ENCODE measurements around the gene GPR39. TPM values are rescaled to one million over a fixed set of nuclear protein-coding genes. Genes with fewer than 3 reads are reported as not detected.

GPR39 gene
- total and polyA plus RNA-seq, 2 donors (not counting 1 experiment from before 2014, with no cell fraction given) = not detected

DNA sequence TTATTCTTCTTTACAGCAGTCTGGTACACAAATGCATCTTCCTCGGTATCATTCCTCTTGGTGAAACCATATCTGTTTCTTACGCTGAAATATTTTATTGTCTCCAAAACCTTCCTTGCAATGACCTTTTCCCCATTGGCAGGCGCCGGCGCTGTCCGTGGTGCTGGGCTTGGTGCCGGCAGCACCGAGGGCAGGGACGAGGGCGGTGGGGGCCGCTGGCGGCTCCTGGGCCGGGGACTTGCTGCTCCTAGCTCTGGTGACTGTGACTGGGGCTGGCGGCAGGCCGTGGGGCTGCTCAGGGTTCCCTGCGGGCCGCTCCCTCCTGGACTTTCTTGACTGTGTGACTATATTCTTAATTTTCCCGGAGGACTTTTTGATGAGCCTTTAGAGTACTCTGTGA is 72.5 kb downstream of the GPR39 start:
- DNase-seq = no peak
- CTCF ChIA-PET = no interaction called here
- WGBS (ENCODE audit: insufficient coverage) = 24% methylated on average over 18 of the region's 18 CpGs
- H3K4me1 ChIP-seq (ENCODE audit: control insufficient read depth in 2 of 2, insufficient read depth in 2 of 2, low read length in 2 of 2) = no peaks in the 10 kb centered on the region
- H3K4me3 Mint-ChIP-seq = no peak overlapping the region
- TF ChIP-seq, protein P1, sequence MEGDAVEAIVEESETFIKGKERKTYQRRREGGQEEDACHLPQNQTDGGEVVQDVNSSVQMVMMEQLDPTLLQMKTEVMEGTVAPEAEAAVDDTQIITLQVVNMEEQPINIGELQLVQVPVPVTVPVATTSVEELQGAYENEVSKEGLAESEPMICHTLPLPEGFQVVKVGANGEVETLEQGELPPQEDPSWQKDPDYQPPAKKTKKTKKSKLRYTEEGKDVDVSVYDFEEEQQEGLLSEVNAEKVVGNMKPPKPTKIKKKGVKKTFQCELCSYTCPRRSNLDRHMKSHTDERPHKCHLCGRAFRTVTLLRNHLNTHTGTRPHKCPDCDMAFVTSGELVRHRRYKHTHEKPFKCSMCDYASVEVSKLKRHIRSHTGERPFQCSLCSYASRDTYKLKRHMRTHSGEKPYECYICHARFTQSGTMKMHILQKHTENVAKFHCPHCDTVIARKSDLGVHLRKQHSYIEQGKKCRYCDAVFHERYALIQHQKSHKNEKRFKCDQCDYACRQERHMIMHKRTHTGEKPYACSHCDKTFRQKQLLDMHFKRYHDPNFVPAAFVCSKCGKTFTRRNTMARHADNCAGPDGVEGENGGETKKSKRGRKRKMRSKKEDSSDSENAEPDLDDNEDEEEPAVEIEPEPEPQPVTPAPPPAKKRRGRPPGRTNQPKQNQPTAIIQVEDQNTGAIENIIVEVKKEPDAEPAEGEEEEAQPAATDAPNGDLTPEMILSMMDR (IDR thresholded peaks at IDR 0.05) = no peak
- TF ChIP-seq EZH2 (IDR thresholded peaks at IDR 0.05; ENCODE audit: borderline replicate concordance, insufficient read depth, low read depth, low read length, poor library complexity, severe bottlenecking) = no peak
- no peak overlapping the region for H3K4me3 ChIP-seq (ENCODE audit: control extremely low read depth in 1 of 5, extremely low read depth in 1 of 5, insufficient read depth in 1 of 5, low read depth in 2 of 5, low read length in 4 of 5)
- no peaks in the 10 kb centered on the region for H3K27me3 ChIP-seq (replicated peaks in 1 of 4; ENCODE audit: control extremely low read depth in 1 of 4, control insufficient read depth in 3 of 4, insufficient read depth in 4 of 4, low read length in 3 of 4)
- no peak overlapping the region for H3K27ac Mint-ChIP-seq
- ATAC-seq (ENCODE audit: low read depth) = no peak
- no peaks in the 10 kb centered on the region for H3K36me3 ChIP-seq (replicated peaks in 1 of 2; ENCODE audit: control extremely low read depth in 1 of 2, control insufficient read depth in 1 of 2, extremely low read depth in 1 of 2, insufficient read depth in 2 of 2, low read length in 1 of 2)
- no peaks in the 10 kb centered on the region for H3K4me1 Mint-ChIP-seq
- no peaks in the 10 kb centered on the region for H4K20me1 ChIP-seq (ENCODE audit: control insufficient read depth, insufficient read depth, low read length, poor library complexity, severe bottlenecking)
- POLR2A ChIA-PET = no interaction called here
- H3K79me2 ChIP-seq (ENCODE audit: control insufficient read depth, insufficient read depth, low read length) = no peaks in the 10 kb centered on the region
- H3K9ac ChIP-seq (ENCODE audit: low read length) = no peak overlapping the region
- H3K27ac ChIP-seq (ENCODE audit: low read length in 2 of 2) = no peak overlapping the region
- H3K27me3 Mint-ChIP-seq = peaks cover 3% of the 10 kb centered on the region
- no peaks in the 10 kb centered on the region for H3K9me3 Mint-ChIP-seq (ENCODE audit: insufficient read depth)
- intact Hi-C loops (cut with micrococcal nuclease) = no loop called here
- H3K4me2 ChIP-seq (replicated peaks; ENCODE audit: low read depth, low read length, poor library complexity, severe bottlenecking) = no peak overlapping the region
- no peak overlapping the region for H2AFZ ChIP-seq (ENCODE audit: insufficient read depth, low read depth, low read length, poor library complexity, severe bottlenecking)
- peaks cover 0 to 13% (median 0%) of the 10 kb centered on the region in 3 donors for H3K9me3 ChIP-seq (ENCODE audit: control extremely low read depth in 1 of 3, control insufficient read depth in 2 of 3, insufficient read depth in 1 of 3, low read length in 2 of 3)

DNA sequence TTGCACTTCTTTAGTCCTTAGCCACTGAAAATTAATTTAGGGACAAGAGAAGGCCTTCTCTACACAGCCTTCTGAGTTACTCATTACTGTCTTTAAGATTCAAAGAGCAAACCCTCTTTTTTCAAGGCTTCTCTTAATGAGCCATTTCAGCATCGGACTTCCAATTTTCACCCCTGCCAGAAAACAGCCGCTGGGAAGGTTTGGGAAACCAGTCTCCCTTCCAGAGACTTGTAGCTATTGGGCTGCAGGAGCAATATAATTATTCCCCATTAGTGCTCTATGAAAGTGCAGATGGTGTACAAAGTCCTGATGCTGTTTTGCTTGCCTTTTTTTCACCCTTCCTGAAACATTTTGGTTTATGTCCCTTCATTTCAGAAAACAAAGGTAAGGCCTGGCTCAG is 79.3 kb downstream of the GPR39 start:
- no peaks in the 10 kb centered on the region for H3K9me3 Mint-ChIP-seq (ENCODE audit: insufficient read depth)
- H3K27me3 Mint-ChIP-seq = no peaks in the 10 kb centered on the region
- TF ChIP-seq, protein P1 (IDR thresholded peaks at IDR 0.05) = no peak
- no peak for TF ChIP-seq EZH2 (IDR thresholded peaks at IDR 0.05; ENCODE audit: borderline replicate concordance, insufficient read depth, low read depth, low read length, poor library complexity, severe bottlenecking)
- H3K4me3 Mint-ChIP-seq = no peak overlapping the region
- H3K4me1 ChIP-seq (ENCODE audit: control insufficient read depth in 2 of 2, insufficient read depth in 2 of 2, low read length in 2 of 2) = no peaks in the 10 kb centered on the region
- ATAC-seq (ENCODE audit: low read depth) (no peak), DNase-seq (no peak)
- no peaks in the 10 kb centered on the region for H4K20me1 ChIP-seq (ENCODE audit: control insufficient read depth, insufficient read depth, low read length, poor library complexity, severe bottlenecking)
- no peak overlapping the region for H3K27ac Mint-ChIP-seq
- no peaks in the 10 kb centered on the region for H3K9me3 ChIP-seq (ENCODE audit: control extremely low read depth in 1 of 3, control insufficient read depth in 2 of 3, insufficient read depth in 1 of 3, low read length in 2 of 3)
- H3K27ac ChIP-seq (ENCODE audit: low read length in 2 of 2) = no peak overlapping the region
- no peaks in the 10 kb centered on the region for H3K36me3 ChIP-seq (replicated peaks in 1 of 2; ENCODE audit: control extremely low read depth in 1 of 2, control insufficient read depth in 1 of 2, extremely low read depth in 1 of 2, insufficient read depth in 2 of 2, low read length in 1 of 2)
- H3K9ac ChIP-seq (ENCODE audit: low read length) = no peak overlapping the region
- intact Hi-C loops (cut with micrococcal nuclease) = no loop called here
- H3K4me1 Mint-ChIP-seq = no peaks in the 10 kb centered on the region
- CTCF ChIA-PET = no interaction called here
- POLR2A ChIA-PET = no interaction called here
- H2AFZ ChIP-seq (ENCODE audit: insufficient read depth, low read depth, low read length, poor library complexity, severe bottlenecking) = no peak overlapping the region
- H3K4me2 ChIP-seq (replicated peaks; ENCODE audit: low read depth, low read length, poor library complexity, severe bottlenecking) = no peak overlapping the region
- H3K4me3 ChIP-seq (ENCODE audit: control extremely low read depth in 1 of 5, extremely low read depth in 1 of 5, insufficient read depth in 1 of 5, low read depth in 2 of 5, low read length in 4 of 5) = no peak overlapping the region
- no CpG with 5 or more reads among the region's 2 CpGs for WGBS (ENCODE audit: insufficient coverage)
- H3K27me3 ChIP-seq (replicated peaks in 1 of 4; ENCODE audit: control extremely low read depth in 1 of 4, control insufficient read depth in 3 of 4, insufficient read depth in 4 of 4, low read length in 3 of 4) = no peaks in the 10 kb centered on the region
- no peaks in the 10 kb centered on the region for H3K79me2 ChIP-seq (ENCODE audit: control insufficient read depth, insufficient read depth, low read length)

Measured in B cell (primary cell).